KMS-11 (cell line): ENCODE measurements around the gene TIAM1.

Experiments
- H2AFZ ChIP-seq: fragments of 200-600 bp; sonication (generic); 2 replicates; pipeline ENCODE4 v1.6.1; 2016; ENCODE audit warnings: antibody characterized with exemption, mixed run types, low read depth
- H3K27ac ChIP-seq: fragments of 200-600 bp; sonication (generic); 2 replicates; pipeline ENCODE4 v1.6.1; 2016; ENCODE audit warnings: mild to moderate bottlenecking, mixed run types
- H3K27me3 ChIP-seq: fragments of 200-600 bp; sonication (generic); 2 replicates; pipeline ENCODE4 v1.6.1; 2017; ENCODE audit warnings: mild to moderate bottlenecking, low read depth, mixed run types, moderate library complexity; ENCODE audit not compliant: insufficient read depth
- H3K36me3 ChIP-seq: fragments of 200-600 bp; sonication (generic); 2 replicates; pipeline ENCODE4 v1.6.1; 2017; ENCODE audit warnings: mild to moderate bottlenecking, mixed run types; ENCODE audit not compliant: insufficient read depth
- H3K4me1 ChIP-seq: fragments of 200-600 bp; sonication (generic); 2 replicates; pipeline ENCODE4 v1.6.1; 2016; ENCODE audit warnings: mild to moderate bottlenecking, low read depth, mixed run types; ENCODE audit not compliant: poor library complexity, severe bottlenecking
- H3K4me2 ChIP-seq: fragments of 200-600 bp; sonication (generic); 2 replicates; pipeline ENCODE4 v1.7.0; 2016; ENCODE audit warnings: mild to moderate bottlenecking, mixed run types
- H3K4me3 ChIP-seq: fragments of 200-600 bp; sonication (generic); IDR thresholded peaks from 2 replicates; pipeline ENCODE4 v1.6.1; 2017; ENCODE audit warnings: low read depth, low read length, mixed read lengths; ENCODE audit not compliant: insufficient read depth
- H3K79me2 ChIP-seq: fragments of 200-600 bp; sonication (generic); 2 replicates; pipeline ENCODE4 v1.6.1; 2016; ENCODE audit warnings: low read depth, mixed run types; ENCODE audit not compliant: insufficient read depth
- H3K9ac ChIP-seq: fragments of 200-600 bp; sonication (generic); 2 replicates; pipeline ENCODE4 v1.6.1; 2016; ENCODE audit warnings: mild to moderate bottlenecking, mixed run types
- H4K20me1 ChIP-seq: fragments of 200-600 bp; sonication (generic); 2 replicates; pipeline ENCODE4 v1.6.1; 2016; ENCODE audit warnings: mild to moderate bottlenecking, mixed run types; ENCODE audit not compliant: insufficient read depth
- CTCF ChIP-seq: fragments of 200-600 bp; sonication (generic); conservative IDR thresholded peaks from 2 replicates; pipeline ENCODE4 v1.6.1; 2017; ENCODE audit warnings: low read depth, mild to moderate bottlenecking, antibody characterized with exemption, low read length, moderate library complexity, mixed read lengths

Gene TIAM1

GRCh38 chr21:31368361-31368760, 24.3 kb upstream of the TIAM1 start:
- no peak overlapping the region for H3K27ac ChIP-seq

GRCh38 chr21:31367801-31368200, 23.7 kb upstream of the TIAM1 start:
- Histone ChIP-seq H3K4me2 (peak overlapping the region; percentile 65), H2AFZ (no peak overlapping the region), H3K36me3 (no peaks in the 10 kb centered on the region), H3K9ac (no peak overlapping the region; the same call in 1 of the 2 replicates), H3K27ac (0 out of 2 replicates have a peak overlapping the region, but pooled peaks have one; percentile 2), H3K4me3 (no peak overlapping the region), H3K79me2 (no peaks in the 10 kb centered on the region), H4K20me1 (no peaks in the 10 kb centered on the region), H3K27me3 (no peaks in the 10 kb centered on the region), H3K4me1 (peaks cover 51% of the 10 kb centered on the region)
- TF ChIP-seq CTCF: no peak

More at GRCh38 chr21:31368361-31368760, 24.3 kb upstream of the TIAM1 start:
- H3K36me3 ChIP-seq: no peaks in the 10 kb centered on the region
- H3K79me2 ChIP-seq: no peaks in the 10 kb centered on the region
- TF ChIP-seq CTCF: no peak
- no peak overlapping the region for H3K9ac ChIP-seq
- H4K20me1 ChIP-seq: no peaks in the 10 kb centered on the region
- no peak overlapping the region for H3K4me3 ChIP-seq
- H2AFZ ChIP-seq: no peak overlapping the region
- no peaks in the 10 kb centered on the region for H3K27me3 ChIP-seq
- peak overlapping the region; percentile 65 for H3K4me2 ChIP-seq
- H3K4me1 ChIP-seq: peaks cover 51% of the 10 kb centered on the region

DNA sequence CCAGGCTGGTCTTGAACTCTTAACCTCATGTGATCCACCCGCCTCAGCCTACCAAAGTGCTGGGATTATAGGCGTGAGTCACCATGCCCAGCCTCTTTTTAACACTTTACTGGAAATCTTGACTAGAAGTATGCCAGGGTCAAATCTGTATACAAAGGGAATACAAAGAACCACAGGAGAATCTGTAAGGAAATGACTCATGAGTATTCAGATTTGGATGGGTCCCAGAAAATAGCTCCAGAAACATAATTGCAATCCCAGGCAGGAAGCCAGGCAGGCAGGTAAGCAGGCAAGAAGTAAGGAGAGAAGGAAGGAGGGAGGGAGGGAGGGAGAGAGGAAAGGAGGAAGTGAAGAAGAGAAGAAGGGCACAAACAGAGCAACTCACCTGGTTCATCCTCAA, 22.8 kb upstream of the TIAM1 start:
- H3K27ac ChIP-seq: no peak overlapping the region
- H2AFZ ChIP-seq: no peak overlapping the region
- no peaks in the 10 kb centered on the region for H3K27me3 ChIP-seq
- H3K4me2 ChIP-seq: no peak overlapping the region; the same call in 1 of the 2 replicates
- no peaks in the 10 kb centered on the region for H3K79me2 ChIP-seq
- H3K4me3 ChIP-seq: no peak overlapping the region
- peaks cover 45% of the 10 kb centered on the region for H3K4me1 ChIP-seq
- TF ChIP-seq CTCF: no peak
- no peaks in the 10 kb centered on the region for H4K20me1 ChIP-seq
- no peak overlapping the region for H3K9ac ChIP-seq
- no peaks in the 10 kb centered on the region for H3K36me3 ChIP-seq

DNA sequence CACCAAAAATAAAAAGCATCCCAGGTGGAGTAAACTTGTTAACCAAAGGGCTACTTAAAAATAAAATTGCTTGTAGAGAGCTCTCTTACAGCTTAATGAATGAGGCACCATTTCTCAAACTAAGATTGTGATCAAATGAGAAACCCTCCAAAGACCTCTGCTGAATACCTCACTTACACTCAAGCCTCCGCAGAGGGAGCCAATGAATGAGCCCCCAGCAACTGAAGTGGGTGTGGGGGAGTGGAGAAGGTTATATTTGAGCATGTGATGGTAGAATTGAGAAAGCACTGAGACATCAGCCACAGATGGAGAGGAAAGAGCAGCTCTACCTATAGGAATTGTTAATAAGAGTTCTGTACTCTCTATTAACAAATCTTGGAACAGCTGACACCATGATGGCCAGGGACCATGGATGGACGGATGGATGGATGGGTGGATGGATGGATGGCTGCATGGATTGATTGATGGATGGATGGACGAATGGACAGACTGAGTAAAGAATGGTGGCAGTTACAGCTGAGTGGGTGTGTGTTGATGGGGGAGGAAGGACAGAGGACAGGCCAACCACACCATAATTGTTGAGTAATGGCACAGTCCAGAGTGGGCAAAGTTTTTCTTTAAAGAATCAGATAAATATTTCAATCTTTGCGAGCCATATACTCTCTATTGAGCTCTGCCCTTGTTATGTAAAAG, 20.3 kb upstream of the TIAM1 start:
- H3K9ac ChIP-seq: no peak overlapping the region
- H3K27me3 ChIP-seq: no peaks in the 10 kb centered on the region
- no peaks in the 10 kb centered on the region for H4K20me1 ChIP-seq
- no peak overlapping the region for H3K27ac ChIP-seq
- no peaks in the 10 kb centered on the region for H3K36me3 ChIP-seq
- H3K4me2 ChIP-seq: peak overlapping the region; percentile 79
- TF ChIP-seq CTCF: no peak
- H3K4me1 ChIP-seq: peaks cover 45% of the 10 kb centered on the region
- no peaks in the 10 kb centered on the region for H3K79me2 ChIP-seq
- H2AFZ ChIP-seq: no peak overlapping the region
- no peak overlapping the region for H3K4me3 ChIP-seq
